Caco-2 (cell line): ENCODE measurements around the gene PRDM2. TPM values are rescaled to one million over a fixed set of nuclear protein-coding genes. Genes with fewer than 3 reads are reported as not detected.

Experiments used
- BruUV-seq: library from RNA; stranded (reverse); fragments of 400-500 nt; replicated peaks from 2 replicates; lab custom pipeline; 2021; lab: Mats Ljungman, UMichigan
- CTCF ChIA-PET: fragments of 300-600 bp; sonication (Branson Sonifier 250); formaldehyde crosslinking; loops from one replicate; lab custom pipeline; 2022; ENCODE audit warnings: antibody characterized with exemption; lab: Charles Lee
- POLR2A ChIA-PET: fragments of 300-600 bp; sonication (Branson Sonifier 250); formaldehyde crosslinking; loops from one replicate; lab custom pipeline; 2022; ENCODE audit warnings: antibody characterized with exemption; lab: Charles Lee
- DNase-seq, 2 experiments: peaks; one replicate each; pipeline versions ENCODE4 v3.0.0 to v3.0.0-alpha.2; 2020 to 2022
- H3K27me3 ChIP-seq: replicated peaks from 2 replicates; pipeline ENCODE4 v1.6.0; 2011; ENCODE audit warnings: low read length; ENCODE audit not compliant: control insufficient read depth, insufficient read depth
- H3K36me3 ChIP-seq: 2 replicates; pipeline ENCODE4 v1.5.1; 2011; ENCODE audit warnings: low read length; ENCODE audit not compliant: control insufficient read depth, insufficient read depth
- H3K4me1 ChIP-seq: fragments of 250-450 bp; sonication (Bioruptor Pico); 2 replicates; pipeline ENCODE4 v1.5.1; 2020; ENCODE audit warnings: mild to moderate bottlenecking
- H3K4me3 ChIP-seq: 2 replicates; pipeline ENCODE4 v1.5.1; 2011; ENCODE audit warnings: low read depth, mild to moderate bottlenecking, control low read depth, low read length
- H3K9me3 ChIP-seq: fragments of 250-450 bp; sonication (Bioruptor Pico); 2 replicates; pipeline ENCODE4 v1.5.1; 2020; ENCODE audit warnings: mild to moderate bottlenecking, moderate library complexity
- H3K27ac Mint-ChIP-seq: one replicate; pipeline ENCODE4 v1.8.0; 2022; ENCODE audit warnings: mixed read lengths; ENCODE audit not compliant: unreplicated experiment
- H3K27me3 Mint-ChIP-seq: one replicate; pipeline ENCODE4 v1.8.0; 2022; ENCODE audit warnings: mixed read lengths; ENCODE audit not compliant: insufficient read depth, unreplicated experiment
- H3K36me3 Mint-ChIP-seq: one replicate; pipeline ENCODE4 v1.8.0; 2022; ENCODE audit warnings: mild to moderate bottlenecking, mixed read lengths; ENCODE audit not compliant: insufficient read depth, unreplicated experiment
- H3K4me1 Mint-ChIP-seq: one replicate; pipeline ENCODE4 v1.8.0; 2022; ENCODE audit warnings: low read depth, mixed read lengths; ENCODE audit not compliant: unreplicated experiment
- H3K4me3 Mint-ChIP-seq: one replicate; pipeline ENCODE4 v1.8.0; 2022; ENCODE audit warnings: mild to moderate bottlenecking, moderate library complexity, mixed read lengths; ENCODE audit not compliant: unreplicated experiment
- H3K9me3 Mint-ChIP-seq: one replicate; pipeline ENCODE4 v1.8.0; 2022; ENCODE audit warnings: mixed read lengths; ENCODE audit not compliant: unreplicated experiment
- intact Hi-C: fragments of 100-400 bp; cut with micrococcal nuclease; formaldehyde crosslinking; loops from one replicate; pipeline ENCODE4 v1.10.0; 2022; ENCODE audit not compliant: unreplicated experiment
- total RNA-seq: library from RNA; stranded (reverse); gene quantifications from 2 replicates; pipeline ENCODE4 v1.2.3, GENCODE V29; 2022
- TF ChIP-seq, protein P1 (sequence below), 2 experiments: fragments of 200-600 bp in 1 of 2; IDR thresholded peaks; 1 replicate in 1 of 2; 2 replicates in 1 of 2; pipeline versions ENCODE4 v1.5.1 to v1.8.0; 2011 to 2022; ENCODE audit warnings: antibody characterized with exemption in 1 of 2, control low read depth in 1 of 2, inconsistent platforms in 1 of 2, low read depth in 1 of 2, low read length in 1 of 2, mild to moderate bottlenecking in 1 of 2, moderate library complexity in 1 of 2; ENCODE audit not compliant: insufficient read depth in 1 of 2, severe bottlenecking in 1 of 2, unreplicated experiment in 1 of 2

The PRDM2 gene
- total RNA-seq, 1 experiment from 2014 or later = 32.7 TPM

GRCh38 chr1:13779930-13780329 is 79.9 kb downstream of the PRDM2 start:
- Mint-ChIP-seq H3K9me3 (no peaks in the 10 kb centered on the region), H3K4me3 (no peak overlapping the region), H3K27ac (no peak overlapping the region), H3K27me3 (no peaks in the 10 kb centered on the region), H3K36me3 (peaks cover 39% of the 10 kb centered on the region), H3K4me1 (peaks cover 4% of the 10 kb centered on the region)
- Histone ChIP-seq H3K4me3 (no peak overlapping the region), H3K36me3 (no peaks in the 10 kb centered on the region), H3K4me1 (no peaks in the 10 kb centered on the region), H3K27me3 (no peaks in the 10 kb centered on the region), H3K9me3 (no peaks in the 10 kb centered on the region)
- ChIA-PET CTCF (no interaction called here), POLR2A (no interaction called here)
- intact Hi-C loops = no loop called here
- TF ChIP-seq, protein P1, sequence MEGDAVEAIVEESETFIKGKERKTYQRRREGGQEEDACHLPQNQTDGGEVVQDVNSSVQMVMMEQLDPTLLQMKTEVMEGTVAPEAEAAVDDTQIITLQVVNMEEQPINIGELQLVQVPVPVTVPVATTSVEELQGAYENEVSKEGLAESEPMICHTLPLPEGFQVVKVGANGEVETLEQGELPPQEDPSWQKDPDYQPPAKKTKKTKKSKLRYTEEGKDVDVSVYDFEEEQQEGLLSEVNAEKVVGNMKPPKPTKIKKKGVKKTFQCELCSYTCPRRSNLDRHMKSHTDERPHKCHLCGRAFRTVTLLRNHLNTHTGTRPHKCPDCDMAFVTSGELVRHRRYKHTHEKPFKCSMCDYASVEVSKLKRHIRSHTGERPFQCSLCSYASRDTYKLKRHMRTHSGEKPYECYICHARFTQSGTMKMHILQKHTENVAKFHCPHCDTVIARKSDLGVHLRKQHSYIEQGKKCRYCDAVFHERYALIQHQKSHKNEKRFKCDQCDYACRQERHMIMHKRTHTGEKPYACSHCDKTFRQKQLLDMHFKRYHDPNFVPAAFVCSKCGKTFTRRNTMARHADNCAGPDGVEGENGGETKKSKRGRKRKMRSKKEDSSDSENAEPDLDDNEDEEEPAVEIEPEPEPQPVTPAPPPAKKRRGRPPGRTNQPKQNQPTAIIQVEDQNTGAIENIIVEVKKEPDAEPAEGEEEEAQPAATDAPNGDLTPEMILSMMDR (IDR thresholded peaks at IDR 0.05; ENCODE audit: insufficient read depth in 1 of 2, low read depth in 1 of 2, low read length in 1 of 2, severe bottlenecking in 1 of 2, unreplicated experiment in 1 of 2) = no peak
- no peak for DNase-seq
- no TSS peak for BruUV-seq

DNA sequence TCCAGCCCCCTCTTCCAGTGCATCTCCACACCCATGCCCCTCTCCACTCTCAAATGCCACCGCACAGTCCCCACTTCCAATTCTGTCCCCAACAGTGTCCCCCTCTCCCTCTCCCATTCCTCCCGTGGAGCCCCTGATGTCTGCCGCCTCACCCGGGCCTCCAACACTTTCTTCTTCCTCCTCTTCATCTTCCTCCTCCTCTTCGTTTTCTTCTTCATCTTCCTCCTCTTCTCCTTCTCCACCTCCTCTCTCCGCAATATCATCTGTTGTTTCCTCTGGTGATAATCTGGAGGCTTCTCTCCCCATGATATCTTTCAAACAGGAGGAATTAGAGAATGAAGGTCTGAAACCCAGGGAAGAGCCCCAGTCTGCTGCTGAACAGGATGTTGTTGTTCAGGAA is 80.8 kb downstream of the PRDM2 start:
- no peak for DNase-seq
- BruUV-seq = no TSS peak
- no peaks in the 10 kb centered on the region for H3K27me3 Mint-ChIP-seq
- intact Hi-C loops = no loop called here
- no peak overlapping the region for H3K4me3 Mint-ChIP-seq
- H3K27ac Mint-ChIP-seq = no peak overlapping the region
- Histone ChIP-seq H3K9me3 (no peaks in the 10 kb centered on the region), H3K4me1 (no peaks in the 10 kb centered on the region), H3K27me3 (no peaks in the 10 kb centered on the region), H3K36me3 (no peaks in the 10 kb centered on the region), H3K4me3 (no peak overlapping the region)
- POLR2A ChIA-PET = no interaction called here
- H3K4me1 Mint-ChIP-seq = peaks cover 4% of the 10 kb centered on the region
- CTCF ChIA-PET = no interaction called here
- H3K9me3 Mint-ChIP-seq = no peaks in the 10 kb centered on the region
- H3K36me3 Mint-ChIP-seq = peaks cover 40% of the 10 kb centered on the region
- TF ChIP-seq, protein P1 (IDR thresholded peaks at IDR 0.05; ENCODE audit: insufficient read depth in 1 of 2, low read depth in 1 of 2, low read length in 1 of 2, severe bottlenecking in 1 of 2, unreplicated experiment in 1 of 2) = no peak

DNA sequence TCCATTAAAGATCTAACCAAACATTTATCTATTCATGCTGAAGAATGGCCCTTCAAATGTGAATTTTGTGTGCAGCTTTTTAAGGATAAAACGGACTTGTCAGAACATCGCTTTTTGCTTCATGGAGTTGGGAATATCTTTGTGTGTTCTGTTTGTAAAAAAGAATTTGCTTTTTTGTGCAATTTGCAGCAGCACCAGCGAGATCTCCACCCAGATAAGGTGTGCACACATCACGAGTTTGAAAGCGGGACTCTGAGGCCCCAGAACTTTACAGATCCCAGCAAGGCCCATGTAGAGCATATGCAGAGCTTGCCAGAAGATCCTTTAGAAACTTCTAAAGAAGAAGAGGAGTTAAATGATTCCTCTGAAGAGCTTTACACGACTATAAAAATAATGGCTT is 81.2 kb downstream of the PRDM2 start:
- TF ChIP-seq, protein P1 (IDR thresholded peaks at IDR 0.05; ENCODE audit: insufficient read depth in 1 of 2, low read depth in 1 of 2, low read length in 1 of 2, severe bottlenecking in 1 of 2, unreplicated experiment in 1 of 2) = no peak
- no TSS peak for BruUV-seq
- ChIA-PET CTCF (no interaction called here), POLR2A (no interaction called here)
- Histone ChIP-seq H3K36me3 (no peaks in the 10 kb centered on the region), H3K4me1 (no peaks in the 10 kb centered on the region), H3K9me3 (no peaks in the 10 kb centered on the region), H3K4me3 (no peak overlapping the region), H3K27me3 (no peaks in the 10 kb centered on the region)
- Mint-ChIP-seq H3K4me1 (peaks cover 4% of the 10 kb centered on the region), H3K27me3 (no peaks in the 10 kb centered on the region), H3K36me3 (peaks cover 45% of the 10 kb centered on the region), H3K9me3 (no peaks in the 10 kb centered on the region), H3K4me3 (no peak overlapping the region), H3K27ac (no peak overlapping the region)
- DNase-seq = no peak
- intact Hi-C loops = no loop called here
